ENCODE measurements around the gene FCRL6. TPM values are rescaled to one million over a fixed set of nuclear protein-coding genes. Genes with fewer than 3 reads are reported as not detected.
A peak's percentile ranks its signal among the peaks of the same experiment; 100 is the strongest.

Gene FCRL6
- total RNA-seq, 1 donor from 2014 or later, result not detected

GRCh38 chr1:159855709-159856108 is 53.5 kb downstream of the FCRL6 start:
- Mint-ChIP-seq H3K36me3 (no peaks in the 10 kb centered on the region), H3K9me3 (peaks cover 3% of the 10 kb centered on the region), H3K27me3 (ENCODE audit: insufficient read depth, low read depth) (peaks cover 26% of the 10 kb centered on the region), H3K27ac (no peak overlapping the region), H3K4me3 (no peak overlapping the region), H3K4me1 (peaks cover 13% of the 10 kb centered on the region)
- Histone ChIP-seq H3K4me2 (no peak overlapping the region), H2AFZ (replicated peaks) (no peak overlapping the region), H3K4me1 (peaks cover 10% of the 10 kb centered on the region), H3K9me3 (ENCODE audit: low read depth) (no peaks in the 10 kb centered on the region), H3K27me3 (peaks cover 75% of the 10 kb centered on the region), H3F3A (ENCODE audit: low read depth) (no peaks in the 10 kb centered on the region), H3K4me3 (no peak overlapping the region), H3K79me2 (ENCODE audit: low read depth) (no peaks in the 10 kb centered on the region), H4K20me1 (ENCODE audit: low read depth) (no peaks in the 10 kb centered on the region), H3K27ac (no peak overlapping the region), H3K9ac (no peak overlapping the region), H3K36me3 (no peaks in the 10 kb centered on the region)
- TF ChIP-seq CTCF (IDR thresholded peaks at IDR 0.05) (no peak), EZH2 (IDR thresholded peaks at IDR 0.05) (no peak), EZH2phosphoT487 (IDR thresholded peaks at IDR 0.05) (no peak)
- no peak for DNase-seq (ENCODE audit: low spot score)

DNA sequence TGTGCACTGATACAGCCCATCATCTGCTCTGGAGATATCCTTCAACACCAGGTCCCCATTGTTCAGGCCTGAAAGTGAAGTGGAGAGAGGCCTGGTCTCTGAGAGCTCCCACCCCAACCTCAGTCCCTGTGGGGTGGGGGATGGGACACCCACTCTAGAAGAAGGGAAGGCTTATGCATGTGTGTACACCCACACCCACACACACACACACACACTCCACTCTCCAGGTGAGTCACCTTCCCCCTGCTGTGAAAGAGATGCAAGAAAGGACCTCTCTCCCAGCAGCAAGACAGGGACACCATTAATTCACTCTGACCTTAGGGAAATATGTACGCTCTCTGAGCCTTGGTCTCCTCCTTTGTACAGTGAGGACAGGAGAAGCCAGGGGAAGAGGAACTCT is 54.4 kb downstream of the FCRL6 start:
- no peaks in the 10 kb centered on the region for H3K9me3 ChIP-seq (ENCODE audit: low read depth)
- TF ChIP-seq EZH2 (IDR thresholded peaks at IDR 0.05) (no peak), CTCF (IDR thresholded peaks at IDR 0.05) (no peak), EZH2phosphoT487 (IDR thresholded peaks at IDR 0.05) (no peak)
- H3K27me3 ChIP-seq, result peaks cover 73% of the 10 kb centered on the region
- no peak overlapping the region for H3K27ac Mint-ChIP-seq
- H3K4me2 ChIP-seq, result no peak overlapping the region
- H3K27me3 Mint-ChIP-seq (ENCODE audit: insufficient read depth, low read depth), result peaks cover 26% of the 10 kb centered on the region
- H3K36me3 Mint-ChIP-seq, result no peaks in the 10 kb centered on the region
- H3K4me3 ChIP-seq, result no peak overlapping the region
- no peaks in the 10 kb centered on the region for H3F3A ChIP-seq (ENCODE audit: low read depth)
- no peak overlapping the region for H2AFZ ChIP-seq (replicated peaks)
- H3K36me3 ChIP-seq, result no peaks in the 10 kb centered on the region
- H3K4me1 Mint-ChIP-seq, result peaks cover 13% of the 10 kb centered on the region
- H3K9ac ChIP-seq, result no peak overlapping the region
- H3K4me3 Mint-ChIP-seq, result peak overlapping the region; percentile 33
- H3K27ac ChIP-seq, result no peak overlapping the region
- H3K4me1 ChIP-seq, result peaks cover 10% of the 10 kb centered on the region
- H4K20me1 ChIP-seq (ENCODE audit: low read depth), result no peaks in the 10 kb centered on the region
- no peaks in the 10 kb centered on the region for H3K79me2 ChIP-seq (ENCODE audit: low read depth)
- peaks cover 3% of the 10 kb centered on the region for H3K9me3 Mint-ChIP-seq
- no peak for DNase-seq (ENCODE audit: low spot score)

DNA sequence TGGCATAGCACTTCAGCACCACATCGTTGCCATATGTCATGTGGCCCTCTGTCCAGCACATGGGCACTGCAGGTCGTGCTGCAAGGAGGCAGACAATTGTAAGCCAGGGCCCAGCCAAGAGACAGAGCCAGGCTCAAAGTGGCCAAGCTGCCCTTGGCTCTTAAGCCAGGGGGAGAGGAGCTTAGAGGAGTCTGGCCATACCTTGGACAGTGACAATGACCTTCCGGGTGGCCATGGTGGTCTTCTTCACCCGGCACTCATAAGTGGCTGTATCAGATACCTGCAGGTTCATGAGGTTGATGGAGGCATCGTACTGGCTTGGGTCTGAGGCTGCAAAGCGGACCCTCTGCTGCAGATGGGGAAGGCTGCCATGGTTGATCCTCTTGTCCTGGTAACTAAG is 55.7 kb downstream of the FCRL6 start:
- Mint-ChIP-seq H3K4me1 (peaks cover 13% of the 10 kb centered on the region), H3K27me3 (ENCODE audit: insufficient read depth, low read depth) (peaks cover 25% of the 10 kb centered on the region)

More for the DNA sequence above, 55.7 kb downstream of the FCRL6 start:
- H3K4me3 ChIP-seq, result no peak overlapping the region
- H3K79me2 ChIP-seq (ENCODE audit: low read depth), result no peaks in the 10 kb centered on the region
- TF ChIP-seq EZH2phosphoT487 (IDR thresholded peaks at IDR 0.05), result no peak
- TF ChIP-seq CTCF (IDR thresholded peaks at IDR 0.05), result no peak
- no peak for TF ChIP-seq EZH2 (IDR thresholded peaks at IDR 0.05)
- no peaks in the 10 kb centered on the region for H3F3A ChIP-seq (ENCODE audit: low read depth)
- peaks cover 10% of the 10 kb centered on the region for H3K4me1 ChIP-seq
- no peak overlapping the region for H3K27ac ChIP-seq
- peaks cover 62% of the 10 kb centered on the region for H3K27me3 ChIP-seq
- no peaks in the 10 kb centered on the region for H3K36me3 ChIP-seq
- no peak for DNase-seq (ENCODE audit: low spot score)
- Mint-ChIP-seq H3K27ac (no peak overlapping the region), H3K4me3 (no peak overlapping the region), H3K36me3 (no peaks in the 10 kb centered on the region), H3K9me3 (peaks cover 3% of the 10 kb centered on the region)
- H4K20me1 ChIP-seq (ENCODE audit: low read depth), result no peaks in the 10 kb centered on the region
- no peaks in the 10 kb centered on the region for H3K9me3 ChIP-seq (ENCODE audit: low read depth)
- H3K9ac ChIP-seq, result no peak overlapping the region
- no peak overlapping the region for H3K4me2 ChIP-seq
- H2AFZ ChIP-seq (replicated peaks), result no peak overlapping the region
